Calu3 (cell line): ENCODE results near the gene CYFIP1. TPM values are rescaled to one million over a fixed set of nuclear protein-coding genes. Genes with fewer than 3 reads are reported as not detected.

Experiments
- BruUV-seq: library from RNA; stranded (reverse); fragments of 400-500 nt; replicated peaks from 2 replicates; lab custom pipeline; 2021; lab: Mats Ljungman, UMichigan
- CTCF ChIA-PET: fragments of 300-600 bp; sonication (Branson Sonifier 250); formaldehyde crosslinking; loops from one replicate; lab custom pipeline; 2022; ENCODE audit warnings: antibody characterized with exemption; lab: Charles Lee
- DNase-seq: peaks from one replicate; pipeline ENCODE4 v3.0.0; 2022
- H3K27ac Mint-ChIP-seq: one replicate; pipeline ENCODE4 v1.8.0; 2022; ENCODE audit warnings: mixed read lengths; ENCODE audit not compliant: unreplicated experiment
- H3K27me3 Mint-ChIP-seq: one replicate; pipeline ENCODE4 v1.8.0; 2022; ENCODE audit warnings: mixed read lengths; ENCODE audit not compliant: unreplicated experiment
- H3K36me3 Mint-ChIP-seq: one replicate; pipeline ENCODE4 v1.8.0; 2022; ENCODE audit warnings: mild to moderate bottlenecking, moderate library complexity, mixed read lengths; ENCODE audit not compliant: insufficient read depth, unreplicated experiment
- H3K4me1 Mint-ChIP-seq: one replicate; pipeline ENCODE4 v1.8.0; 2022; ENCODE audit warnings: mild to moderate bottlenecking, low read depth, mixed read lengths; ENCODE audit not compliant: unreplicated experiment
- H3K4me3 Mint-ChIP-seq: one replicate; pipeline ENCODE4 v1.8.0; 2022; ENCODE audit warnings: mild to moderate bottlenecking, low read depth, moderate library complexity, mixed read lengths; ENCODE audit not compliant: unreplicated experiment
- H3K9me3 Mint-ChIP-seq: one replicate; pipeline ENCODE4 v1.8.0; 2022; ENCODE audit warnings: low read depth, mixed read lengths; ENCODE audit not compliant: unreplicated experiment
- intact Hi-C: fragments of 100-400 bp; cut with micrococcal nuclease; formaldehyde crosslinking; loops from one replicate; pipeline ENCODE4 v1.10.0; 2022; ENCODE audit not compliant: unreplicated experiment
- total RNA-seq: library from RNA; stranded (reverse); gene quantifications from 2 replicates; pipeline ENCODE4 v1.2.3, GENCODE V29; 2022
- TF ChIP-seq, protein P1 (sequence below): fragments of 200-600 bp; IDR thresholded peaks from one replicate; pipeline ENCODE4 v1.8.0; 2022; ENCODE audit warnings: antibody characterized with exemption; ENCODE audit not compliant: unreplicated experiment

Gene CYFIP1
- total RNA-seq, 1 experiment from 2014 or later = 60.1 TPM

DNA sequence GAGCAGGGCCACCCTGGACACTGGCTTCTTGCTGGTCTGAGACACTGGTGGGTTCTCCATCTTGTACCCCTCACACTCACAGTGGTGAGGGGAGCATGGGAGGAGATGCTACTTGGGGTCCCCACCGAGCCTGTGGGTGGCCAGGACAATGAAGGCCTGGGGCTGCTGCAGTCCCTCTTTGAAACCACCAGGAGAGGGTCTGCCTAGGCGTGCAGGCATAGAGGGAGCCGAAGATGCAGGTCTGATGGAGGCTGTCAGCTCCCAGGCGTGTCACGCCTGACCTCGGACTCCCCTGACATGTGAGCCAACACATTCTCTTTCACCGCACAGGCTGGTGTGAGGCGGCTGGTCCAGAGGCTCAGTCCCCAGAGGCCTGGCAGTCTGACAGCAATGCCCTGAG lies 102.6 kb downstream of the CYFIP1 start:
- BruUV-seq = no TSS peak
- intact Hi-C loops = no loop called here

DNA sequence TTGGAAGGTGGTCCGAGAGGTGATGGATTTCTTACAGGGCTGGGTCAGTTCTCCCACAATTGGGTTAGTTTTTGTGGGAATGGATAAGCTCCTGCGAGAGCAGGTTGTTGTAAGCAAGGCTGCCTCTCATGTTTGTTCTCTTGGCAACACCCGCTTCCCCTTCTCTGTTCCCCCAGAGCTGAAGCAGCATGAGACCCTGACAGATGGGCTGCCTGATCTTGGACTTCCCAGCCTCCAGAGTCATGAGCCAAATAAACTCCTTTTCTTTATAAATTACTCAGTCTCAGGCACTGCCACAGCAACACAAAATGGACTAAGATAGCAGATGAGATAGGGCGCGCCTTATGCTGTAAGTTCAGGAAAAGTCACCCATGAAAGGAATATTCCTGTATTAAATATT lies 103.1 kb downstream of the CYFIP1 start:
- CTCF ChIA-PET = no interaction called here
- BruUV-seq = no TSS peak
- no peak overlapping the region for H3K4me3 Mint-ChIP-seq
- H3K27me3 Mint-ChIP-seq = no peaks in the 10 kb centered on the region
- no peak for DNase-seq
- peaks cover 12% of the 10 kb centered on the region for H3K36me3 Mint-ChIP-seq
- H3K4me1 Mint-ChIP-seq = no peaks in the 10 kb centered on the region
- H3K9me3 Mint-ChIP-seq = no peaks in the 10 kb centered on the region
- no peak overlapping the region for H3K27ac Mint-ChIP-seq
- TF ChIP-seq, protein P1, sequence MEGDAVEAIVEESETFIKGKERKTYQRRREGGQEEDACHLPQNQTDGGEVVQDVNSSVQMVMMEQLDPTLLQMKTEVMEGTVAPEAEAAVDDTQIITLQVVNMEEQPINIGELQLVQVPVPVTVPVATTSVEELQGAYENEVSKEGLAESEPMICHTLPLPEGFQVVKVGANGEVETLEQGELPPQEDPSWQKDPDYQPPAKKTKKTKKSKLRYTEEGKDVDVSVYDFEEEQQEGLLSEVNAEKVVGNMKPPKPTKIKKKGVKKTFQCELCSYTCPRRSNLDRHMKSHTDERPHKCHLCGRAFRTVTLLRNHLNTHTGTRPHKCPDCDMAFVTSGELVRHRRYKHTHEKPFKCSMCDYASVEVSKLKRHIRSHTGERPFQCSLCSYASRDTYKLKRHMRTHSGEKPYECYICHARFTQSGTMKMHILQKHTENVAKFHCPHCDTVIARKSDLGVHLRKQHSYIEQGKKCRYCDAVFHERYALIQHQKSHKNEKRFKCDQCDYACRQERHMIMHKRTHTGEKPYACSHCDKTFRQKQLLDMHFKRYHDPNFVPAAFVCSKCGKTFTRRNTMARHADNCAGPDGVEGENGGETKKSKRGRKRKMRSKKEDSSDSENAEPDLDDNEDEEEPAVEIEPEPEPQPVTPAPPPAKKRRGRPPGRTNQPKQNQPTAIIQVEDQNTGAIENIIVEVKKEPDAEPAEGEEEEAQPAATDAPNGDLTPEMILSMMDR = no peak
- intact Hi-C loops = no loop called here

More for the DNA sequence above, 102.6 kb downstream of the CYFIP1 start:
- Mint-ChIP-seq H3K27ac (no peak overlapping the region), H3K27me3 (no peaks in the 10 kb centered on the region), H3K9me3 (no peaks in the 10 kb centered on the region), H3K4me3 (no peak overlapping the region), H3K4me1 (no peaks in the 10 kb centered on the region), H3K36me3 (peaks cover 10% of the 10 kb centered on the region)
- DNase-seq = no peak
- CTCF ChIA-PET = no interaction called here
- TF ChIP-seq, protein P1 = no peak

DNA sequence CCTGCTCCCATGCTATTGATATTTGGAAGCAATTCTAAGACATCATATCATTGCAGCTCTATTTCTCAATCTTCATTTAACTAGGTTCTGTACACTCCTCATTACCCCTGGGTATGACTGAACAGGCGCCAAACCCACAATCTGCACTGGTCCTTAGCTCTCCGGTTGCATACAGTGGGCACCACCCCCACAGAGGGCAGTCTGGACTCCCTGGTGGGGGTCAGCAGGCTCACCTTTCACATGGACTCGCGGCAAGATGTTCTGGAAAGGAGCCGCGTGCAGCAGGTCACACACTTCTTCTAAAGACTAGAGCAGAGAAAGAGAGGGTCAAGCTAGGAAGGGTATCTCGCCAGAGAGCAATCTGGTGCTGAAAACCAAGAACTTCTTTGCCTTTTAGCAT lies 105.2 kb downstream of the CYFIP1 start:
- TF ChIP-seq, protein P1 = no peak
- Mint-ChIP-seq H3K4me1 (no peaks in the 10 kb centered on the region), H3K36me3 (peaks cover 18% of the 10 kb centered on the region), H3K27me3 (no peaks in the 10 kb centered on the region), H3K9me3 (no peaks in the 10 kb centered on the region), H3K27ac (no peak overlapping the region), H3K4me3 (no peak overlapping the region)
- no TSS peak for BruUV-seq
- no peak for DNase-seq
- intact Hi-C loops = no loop called here
- CTCF ChIA-PET = no interaction called here

DNA sequence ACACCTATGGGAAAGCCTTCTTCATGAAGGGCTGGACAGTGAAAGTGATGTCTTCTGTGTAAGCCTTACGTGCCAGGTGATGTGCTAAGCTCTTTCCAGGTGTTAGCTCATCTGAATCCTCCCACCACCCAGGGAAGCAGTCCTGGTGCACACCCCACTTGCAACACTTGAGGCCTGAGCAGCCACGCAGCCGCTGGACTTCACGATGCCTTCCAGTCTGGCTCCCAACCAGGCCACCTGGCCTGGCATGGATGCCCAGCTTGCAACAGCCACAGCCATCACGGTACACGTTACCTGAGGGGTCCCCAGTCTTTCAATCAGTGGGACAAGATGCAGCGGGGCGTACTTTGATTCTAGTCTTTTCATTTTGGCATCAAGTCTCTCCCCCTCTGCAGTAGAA lies 105.9 kb downstream of the CYFIP1 start:
- H3K36me3 Mint-ChIP-seq = peaks cover 19% of the 10 kb centered on the region

More for the DNA sequence above, 105.9 kb downstream of the CYFIP1 start:
- H3K27me3 Mint-ChIP-seq = no peaks in the 10 kb centered on the region
- H3K4me1 Mint-ChIP-seq = no peaks in the 10 kb centered on the region
- CTCF ChIA-PET = no interaction called here
- DNase-seq = no peak
- BruUV-seq = no TSS peak
- no peak overlapping the region for H3K4me3 Mint-ChIP-seq
- intact Hi-C loops = no loop called here
- no peaks in the 10 kb centered on the region for H3K9me3 Mint-ChIP-seq
- no peak overlapping the region for H3K27ac Mint-ChIP-seq
- TF ChIP-seq, protein P1 = no peak
